Measurements from ENCODE around the gene PPFIBP2.

The PPFIBP2 gene

DNA sequence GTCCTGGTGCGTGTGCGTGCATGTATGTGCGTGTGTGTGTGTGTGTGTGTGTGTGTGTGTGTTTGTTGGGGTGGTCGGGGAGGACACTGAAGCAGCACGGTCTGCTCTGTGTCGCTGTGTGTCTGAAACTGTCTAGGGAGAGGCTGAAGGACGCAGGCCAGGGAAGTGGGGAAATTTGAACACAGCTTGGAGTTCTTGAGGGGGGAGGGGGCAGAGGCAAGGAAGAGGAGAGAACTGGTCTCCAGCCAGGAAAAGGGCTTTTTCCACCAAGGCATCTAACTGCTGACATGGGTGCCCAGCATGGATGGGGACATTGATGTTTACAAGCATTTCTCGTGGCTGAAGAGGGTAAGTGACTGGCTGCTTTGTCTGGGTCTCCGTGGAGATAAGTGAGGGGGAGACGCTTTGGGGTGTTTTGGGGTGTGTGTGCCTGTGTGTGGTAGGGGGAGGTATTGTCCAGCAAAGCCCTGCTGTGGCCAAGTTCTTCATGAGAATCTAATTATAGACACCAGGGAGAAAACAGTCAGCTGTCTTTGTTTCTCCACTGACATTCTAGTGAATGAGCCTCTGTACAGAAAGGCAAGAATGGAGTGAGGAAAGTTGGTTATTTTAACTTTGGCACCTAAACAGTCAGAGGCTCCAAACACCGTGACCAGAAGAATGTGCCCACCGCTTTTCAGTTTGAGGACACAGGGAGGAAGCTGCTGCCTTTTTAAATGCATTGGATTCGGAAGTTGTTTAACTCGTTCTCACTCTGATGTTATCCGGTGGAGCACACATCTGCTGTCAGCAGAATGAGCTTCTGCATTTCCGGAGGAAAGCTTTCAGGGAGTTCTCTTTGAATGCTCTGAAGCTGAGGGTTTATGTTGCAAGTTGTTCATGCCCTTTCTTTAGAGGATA is 63.7 kb downstream of the PPFIBP2 start:
- no peak for DNase-seq (ENCODE audit: extremely low read depth, low read depth)
- TF ChIP-seq, protein P1, sequence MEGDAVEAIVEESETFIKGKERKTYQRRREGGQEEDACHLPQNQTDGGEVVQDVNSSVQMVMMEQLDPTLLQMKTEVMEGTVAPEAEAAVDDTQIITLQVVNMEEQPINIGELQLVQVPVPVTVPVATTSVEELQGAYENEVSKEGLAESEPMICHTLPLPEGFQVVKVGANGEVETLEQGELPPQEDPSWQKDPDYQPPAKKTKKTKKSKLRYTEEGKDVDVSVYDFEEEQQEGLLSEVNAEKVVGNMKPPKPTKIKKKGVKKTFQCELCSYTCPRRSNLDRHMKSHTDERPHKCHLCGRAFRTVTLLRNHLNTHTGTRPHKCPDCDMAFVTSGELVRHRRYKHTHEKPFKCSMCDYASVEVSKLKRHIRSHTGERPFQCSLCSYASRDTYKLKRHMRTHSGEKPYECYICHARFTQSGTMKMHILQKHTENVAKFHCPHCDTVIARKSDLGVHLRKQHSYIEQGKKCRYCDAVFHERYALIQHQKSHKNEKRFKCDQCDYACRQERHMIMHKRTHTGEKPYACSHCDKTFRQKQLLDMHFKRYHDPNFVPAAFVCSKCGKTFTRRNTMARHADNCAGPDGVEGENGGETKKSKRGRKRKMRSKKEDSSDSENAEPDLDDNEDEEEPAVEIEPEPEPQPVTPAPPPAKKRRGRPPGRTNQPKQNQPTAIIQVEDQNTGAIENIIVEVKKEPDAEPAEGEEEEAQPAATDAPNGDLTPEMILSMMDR (IDR thresholded peaks at IDR 0.05; ENCODE audit: low read depth, low read length), result no peak

DNA sequence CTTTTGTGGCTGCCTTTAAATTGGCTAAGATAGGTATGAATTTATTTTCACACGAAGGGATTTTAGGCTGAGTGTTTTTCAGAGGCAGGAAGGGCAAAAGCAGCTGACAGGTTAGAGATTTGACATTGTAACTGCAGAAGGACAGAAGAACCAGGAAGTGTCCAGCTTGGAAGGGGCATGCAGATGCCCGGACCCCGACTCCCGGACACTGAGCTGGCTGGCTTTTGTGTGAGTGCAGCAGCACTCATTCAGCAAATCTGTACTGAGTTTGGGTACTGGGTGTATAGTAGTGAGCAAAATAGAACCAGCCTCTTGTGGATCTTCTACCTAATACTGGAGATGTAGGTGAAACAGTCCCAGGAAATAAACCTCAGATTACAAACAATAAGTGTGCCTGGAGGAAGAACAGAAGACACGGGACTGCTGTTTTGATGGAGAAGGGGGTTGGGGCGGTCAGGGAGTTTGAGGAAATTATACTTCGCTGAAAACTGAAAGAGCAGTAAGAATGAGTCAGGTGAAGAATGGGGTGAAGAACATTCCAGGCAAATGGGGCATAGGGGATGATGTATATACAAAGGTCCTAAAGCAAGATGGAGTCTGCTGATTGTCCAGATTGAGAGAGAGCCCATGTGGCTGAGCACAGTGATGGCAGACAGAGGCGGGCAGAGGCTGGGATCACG is 64.6 kb downstream of the PPFIBP2 start:
- TF ChIP-seq, protein P1 (IDR thresholded peaks at IDR 0.05; ENCODE audit: low read depth, low read length), result no peak

DNA sequence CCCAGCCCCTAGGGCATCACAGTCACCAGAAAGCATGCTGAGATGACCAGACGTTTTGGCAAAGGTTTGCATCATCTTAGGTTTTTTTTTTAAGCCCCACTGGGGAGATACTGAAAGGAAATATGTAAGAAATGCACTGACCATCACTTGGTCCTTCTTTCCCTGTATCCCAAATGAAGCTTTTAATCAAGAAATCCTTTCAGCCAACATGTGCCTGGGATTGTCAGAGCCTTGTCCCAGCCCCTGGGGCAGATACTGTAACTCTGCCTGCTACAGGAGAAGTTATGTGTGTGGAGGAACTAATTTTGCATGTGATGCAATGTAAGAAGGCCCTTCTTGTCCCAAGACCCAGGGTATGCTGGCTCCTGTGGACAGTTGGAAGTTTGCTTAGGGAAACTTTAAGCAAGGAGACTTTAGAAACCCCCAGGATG is 65.6 kb downstream of the PPFIBP2 start:
- TF ChIP-seq, protein P1 (IDR thresholded peaks at IDR 0.05; ENCODE audit: low read depth, low read length), result no peak
- DNase-seq (ENCODE audit: extremely low read depth, low read depth), result peak; percentile 36

More for the DNA sequence above, 64.6 kb downstream of the PPFIBP2 start:
- no peak for DNase-seq (ENCODE audit: extremely low read depth, low read depth)

DNA sequence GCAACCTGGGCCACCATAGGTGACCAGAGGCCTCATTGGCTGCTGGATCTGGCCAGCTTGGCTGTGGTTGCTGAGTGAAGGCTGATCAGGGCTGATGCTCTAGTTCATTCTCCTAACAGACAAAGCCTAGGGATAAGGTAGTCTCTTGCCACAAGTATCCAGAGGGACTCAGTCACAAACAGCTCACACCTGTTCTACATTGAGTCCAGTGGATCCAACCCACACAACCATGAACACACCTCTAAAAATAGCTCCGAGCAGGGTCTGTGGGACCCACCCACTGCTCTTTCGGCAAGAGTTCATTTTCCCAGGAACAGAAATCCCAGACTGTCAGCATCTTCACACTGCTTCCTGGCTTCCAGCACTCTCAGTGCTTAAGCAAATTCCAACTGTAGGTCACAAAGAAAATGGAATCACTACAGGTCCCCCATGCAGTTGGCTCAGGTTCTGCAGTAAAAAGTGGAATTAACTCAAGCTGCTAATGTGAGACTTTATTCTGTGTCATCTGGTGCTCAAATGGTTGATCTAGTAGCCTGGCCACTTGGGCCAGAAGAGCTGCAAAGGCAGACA is 67.3 kb downstream of the PPFIBP2 start:
- TF ChIP-seq, protein P1 (IDR thresholded peaks at IDR 0.05; ENCODE audit: low read depth, low read length), result no peak
- DNase-seq (ENCODE audit: extremely low read depth, low read depth), result no peak

DNA sequence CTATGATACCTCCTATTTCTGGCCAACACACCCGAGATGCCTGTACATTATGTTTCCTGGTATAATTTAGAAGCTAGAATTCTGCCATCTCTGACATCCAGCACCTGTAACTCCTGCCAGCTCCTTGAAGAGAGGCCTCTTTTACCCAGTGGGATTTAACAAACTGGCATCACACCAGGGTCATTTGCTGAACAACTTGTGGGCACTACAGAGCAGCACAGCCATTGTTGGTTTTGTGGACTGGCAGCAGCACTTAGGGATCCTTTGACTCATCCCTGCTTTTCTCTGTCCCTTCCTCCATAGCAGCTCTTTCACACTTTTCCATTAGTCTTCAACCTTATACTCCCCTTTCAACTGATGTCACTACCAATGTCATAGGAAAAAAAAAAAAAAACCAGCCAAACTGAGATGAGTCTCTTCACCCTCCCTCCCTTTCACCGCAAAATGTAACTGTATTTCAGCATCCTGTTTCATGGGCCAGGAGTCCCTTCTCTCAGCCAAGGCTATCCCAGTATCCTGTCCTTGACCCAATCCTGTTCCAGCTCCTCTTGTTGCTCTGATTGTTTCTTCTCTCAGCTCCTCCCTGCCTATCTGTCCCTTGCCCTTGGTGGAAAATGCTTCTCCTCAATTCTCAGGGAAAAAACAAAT is 68.7 kb downstream of the PPFIBP2 start:
- DNase-seq (ENCODE audit: extremely low read depth, low read depth), result no peak
- TF ChIP-seq, protein P1 (IDR thresholded peaks at IDR 0.05; ENCODE audit: low read depth, low read length), result no peak

DNA sequence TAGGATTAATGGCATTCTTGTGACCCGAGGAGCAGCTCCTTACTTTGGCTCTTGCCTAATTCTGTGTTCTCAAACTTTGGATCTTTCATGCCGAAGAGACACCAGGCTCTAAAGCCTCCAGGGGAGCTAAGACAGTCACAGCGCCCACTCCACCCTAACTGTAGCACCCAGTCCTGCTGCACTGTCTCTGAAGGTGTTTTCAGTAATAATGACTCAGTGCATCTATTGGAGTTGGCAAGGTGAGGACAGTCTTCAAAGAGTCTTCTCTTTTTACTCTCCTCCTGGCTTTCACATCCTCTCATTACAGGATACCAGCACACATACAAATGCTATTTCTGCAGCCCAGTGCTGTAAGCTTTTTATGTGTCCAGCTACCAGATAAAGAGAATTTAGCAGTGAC is 69.4 kb downstream of the PPFIBP2 start:
- TF ChIP-seq, protein P1 (IDR thresholded peaks at IDR 0.05; ENCODE audit: low read depth, low read length), result no peak

More for the DNA sequence above, 69.4 kb downstream of the PPFIBP2 start:
- DNase-seq (ENCODE audit: extremely low read depth, low read depth), result no peak

Measured in AG09319 (cell line).